DMS79 (cell line): Measurements from ENCODE around the gene TSGA10IP.

Experiments
- DNase-seq: peaks from one replicate; lab custom pipeline; 2025; lab: John Stamatoyannopoulos, UW

Gene TSGA10IP

DNA sequence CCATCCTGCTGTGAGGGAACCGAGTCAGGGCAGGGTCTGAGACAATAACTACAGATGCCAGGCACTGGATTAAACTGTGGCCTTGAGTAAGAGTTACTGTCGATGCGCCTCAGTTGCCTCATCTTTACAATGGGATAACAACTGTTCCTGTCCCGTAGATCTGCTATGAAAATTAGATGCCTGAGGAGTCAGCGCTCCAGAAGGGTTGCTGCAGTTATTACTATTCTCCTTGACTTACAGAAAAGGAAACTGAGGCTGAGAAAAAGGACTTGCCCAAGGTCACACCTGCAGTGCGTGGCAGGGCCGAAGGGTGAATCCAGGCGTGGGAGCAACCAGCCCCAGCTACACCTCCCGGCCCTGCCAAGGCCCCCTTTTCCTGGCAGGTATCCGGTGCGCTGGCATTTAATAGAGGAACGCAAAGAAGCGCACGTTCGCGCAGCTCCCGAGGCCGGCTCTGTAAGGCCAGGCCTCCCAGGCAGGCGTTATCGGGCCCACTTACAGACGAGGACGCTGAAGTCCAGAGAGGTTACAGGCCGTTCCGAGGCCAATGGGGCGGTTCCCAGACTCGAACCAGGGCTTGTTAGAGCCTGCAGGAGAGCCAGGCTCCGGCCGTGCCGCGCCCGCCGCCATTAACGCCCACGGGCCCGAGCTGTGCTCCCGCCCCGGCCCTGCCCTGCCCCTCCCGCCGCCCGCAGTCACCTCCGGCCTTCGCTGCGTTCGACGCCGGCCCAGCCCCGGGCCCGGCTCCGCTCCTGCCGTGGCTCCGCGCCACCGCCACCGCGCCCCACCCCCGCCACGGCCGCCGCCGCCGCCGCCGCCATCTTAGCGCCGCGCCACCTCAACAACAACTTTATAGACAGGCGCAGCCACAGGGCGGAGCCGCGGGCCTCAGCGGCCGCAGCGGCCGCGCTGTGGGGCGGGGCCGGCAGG, 26.8 kb upstream of the TSGA10IP start, which contains the start of gene C11orf68:
Gene C11orf68 (minus strand): TSS at position 852 of the 930 bp plus-strand sequence. CDS start 31 bp downstream, at position 821.
- DNase-seq = no peak

DNA sequence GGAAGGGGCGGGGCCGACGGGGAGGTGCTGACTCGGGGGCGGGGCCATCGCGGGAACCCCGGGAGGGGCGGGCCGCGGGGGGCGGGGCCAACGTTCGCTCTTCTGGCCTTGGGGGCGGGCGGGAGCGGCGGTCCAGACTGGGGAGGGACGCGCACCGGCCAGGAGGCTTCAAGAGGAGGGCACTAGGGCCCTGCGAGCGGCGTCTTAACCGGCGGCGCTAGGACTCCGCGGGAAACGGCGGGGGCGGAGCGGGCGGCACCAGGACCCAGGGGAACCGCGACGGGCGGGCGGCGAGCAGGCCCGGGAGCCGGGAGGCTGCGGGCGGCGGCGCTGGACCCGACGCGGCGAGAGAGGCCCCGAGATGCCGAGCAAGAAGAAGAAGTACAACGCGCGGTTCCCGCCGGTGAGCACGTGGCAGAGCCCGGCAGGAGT, 26.1 kb upstream of the TSGA10IP start, which contains the start of gene DRAP1:
Gene DRAP1 (plus strand): TSS at position 286 of the 432 bp plus-strand sequence. CDS start 76 bp downstream, at position 362.
- DNase-seq = peak; percentile 94

DNA sequence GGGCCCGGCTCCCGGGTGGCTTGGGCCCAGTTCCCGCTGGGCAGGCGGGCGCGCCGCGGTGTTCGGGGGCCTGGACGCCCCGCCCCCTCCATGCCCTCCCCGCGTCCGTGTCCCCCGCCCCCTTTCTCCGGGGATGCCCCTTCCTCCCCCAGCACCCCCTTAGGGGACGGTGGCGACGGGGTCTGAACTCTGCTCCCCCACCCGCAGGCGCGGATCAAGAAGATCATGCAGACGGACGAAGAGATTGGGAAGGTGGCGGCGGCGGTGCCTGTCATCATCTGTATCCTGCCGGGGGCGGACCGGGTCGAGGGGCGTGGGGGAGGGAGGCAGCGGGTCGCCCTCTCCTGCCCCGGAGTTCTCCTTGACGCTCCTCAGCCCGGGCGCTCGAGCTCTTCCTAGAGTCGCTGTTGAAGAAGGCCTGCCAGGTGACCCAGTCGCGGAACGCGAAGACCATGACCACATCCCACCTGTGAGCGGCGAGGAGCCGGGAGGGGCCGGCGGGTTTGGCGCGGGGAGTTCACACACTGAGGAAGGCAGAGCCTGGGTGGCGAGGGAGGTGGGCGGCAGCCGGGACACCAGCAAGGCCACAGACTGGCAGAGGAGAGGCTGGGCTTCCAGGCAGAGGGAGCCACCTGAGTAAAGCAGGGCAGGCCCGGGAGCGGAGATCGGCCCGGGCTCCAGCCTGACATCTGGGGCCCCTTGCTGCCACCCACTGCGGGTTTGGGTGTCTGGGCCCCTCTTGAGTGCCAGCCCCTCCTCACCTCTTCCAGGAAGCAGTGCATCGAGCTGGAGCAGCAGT, 25.5 kb upstream of the TSGA10IP start:
- DNase-seq = no peak

DNA sequence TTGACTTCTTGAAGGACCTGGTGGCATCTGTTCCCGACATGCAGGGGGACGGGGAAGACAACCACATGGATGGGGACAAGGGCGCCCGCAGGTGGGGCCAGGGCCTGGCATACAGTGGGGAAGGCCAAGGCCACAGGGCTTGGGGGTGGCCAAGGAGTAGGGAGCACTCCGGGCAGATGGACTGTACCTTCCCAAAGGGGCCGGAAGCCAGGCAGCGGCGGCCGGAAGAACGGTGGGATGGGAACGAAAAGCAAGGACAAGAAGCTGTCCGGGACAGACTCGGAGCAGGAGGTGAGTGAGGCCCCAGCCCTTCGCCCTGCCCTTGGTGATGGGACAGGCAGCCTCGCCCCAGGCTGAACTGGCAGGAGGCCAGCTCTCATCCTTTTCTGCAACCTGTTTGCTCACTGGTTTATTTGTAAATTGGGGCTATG, 24.9 kb upstream of the TSGA10IP start:
- DNase-seq = no peak

DNA sequence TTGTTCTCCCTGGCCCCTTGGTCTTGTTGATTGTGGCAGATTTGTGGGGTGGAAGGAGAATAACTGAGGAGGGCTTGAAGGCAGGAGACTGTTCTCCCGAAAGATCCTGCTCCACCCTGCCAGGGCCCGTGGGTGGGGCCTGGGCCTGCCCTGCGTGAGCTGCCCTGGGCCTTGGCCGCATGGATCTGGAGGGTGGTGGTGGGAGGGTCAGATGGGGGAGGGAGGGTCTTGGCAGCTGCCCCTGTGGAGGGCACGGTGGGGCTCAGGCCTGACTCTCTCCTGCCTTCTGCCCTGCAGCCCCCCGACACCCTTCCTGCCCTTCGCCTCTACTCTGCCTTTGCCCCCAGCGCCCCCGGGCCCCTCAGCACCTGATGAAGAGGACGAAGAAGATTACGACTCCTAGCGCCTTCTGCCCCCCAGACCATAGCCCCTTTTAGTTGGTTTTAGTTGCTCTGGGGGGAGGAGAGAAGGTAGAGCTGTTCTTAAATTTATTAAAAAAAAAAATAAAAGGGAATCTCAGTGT, 24.2 kb upstream of the TSGA10IP start:
- DNase-seq = no peak

DNA sequence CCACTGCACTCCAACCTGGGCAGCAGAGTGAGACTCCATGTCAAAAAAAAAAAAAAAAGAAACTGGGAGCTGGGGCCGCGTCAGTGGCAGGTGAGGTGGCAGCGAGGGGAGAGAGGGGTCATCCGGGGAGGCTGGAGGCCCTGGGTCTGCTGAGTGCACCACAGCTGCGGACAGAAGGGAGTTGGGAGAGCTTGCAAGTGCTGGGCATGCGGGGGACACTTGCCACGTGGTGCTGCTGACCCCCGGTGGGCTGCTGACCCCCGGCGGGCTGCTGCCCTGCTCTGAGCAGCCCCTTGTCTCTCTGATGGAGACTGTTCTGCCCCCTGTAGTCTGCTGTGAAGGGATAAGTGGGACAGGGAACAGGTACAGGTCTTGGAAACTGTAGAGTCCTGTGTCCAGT, 23.4 kb upstream of the TSGA10IP start:
- DNase-seq = no peak

DNA sequence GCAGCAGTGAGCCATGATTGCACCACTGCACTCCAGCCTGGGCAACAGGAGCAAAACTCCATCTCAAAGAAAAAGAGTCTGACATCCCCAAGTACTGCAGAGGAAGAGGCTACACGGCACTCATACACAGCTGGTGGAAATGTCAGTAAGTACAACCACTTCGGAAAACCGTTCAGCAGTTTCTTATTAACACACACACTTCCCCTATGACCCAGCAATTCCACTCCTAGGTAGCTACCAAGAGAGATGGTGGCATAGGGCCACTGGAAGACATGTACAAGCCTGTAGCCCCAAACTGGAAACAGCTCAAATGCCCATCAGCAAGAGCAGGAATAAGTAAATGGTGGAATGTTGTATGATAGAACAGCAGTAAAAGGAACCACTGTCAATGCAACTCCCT, 22.7 kb upstream of the TSGA10IP start:
- no peak for DNase-seq

DNA sequence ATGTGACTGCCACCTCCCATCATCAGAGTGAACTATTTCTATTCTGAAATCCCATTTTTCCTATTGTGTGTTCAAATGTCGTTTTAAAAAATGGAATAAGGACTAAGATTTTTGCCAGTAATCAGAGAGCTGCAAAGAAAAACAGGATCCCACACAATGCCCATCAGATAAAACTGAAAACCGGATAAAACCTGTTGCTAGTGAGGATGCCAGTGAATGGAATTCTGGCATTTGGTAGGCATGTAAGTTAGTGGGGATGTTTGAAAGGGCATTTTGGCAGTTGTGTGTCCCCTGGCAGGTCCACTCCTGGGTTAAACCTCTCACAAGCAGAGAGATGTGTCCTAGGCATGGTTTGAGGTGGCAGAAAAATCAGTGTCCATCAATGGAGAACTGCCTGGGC, 19.9 kb upstream of the TSGA10IP start:
- DNase-seq = no peak

DNA sequence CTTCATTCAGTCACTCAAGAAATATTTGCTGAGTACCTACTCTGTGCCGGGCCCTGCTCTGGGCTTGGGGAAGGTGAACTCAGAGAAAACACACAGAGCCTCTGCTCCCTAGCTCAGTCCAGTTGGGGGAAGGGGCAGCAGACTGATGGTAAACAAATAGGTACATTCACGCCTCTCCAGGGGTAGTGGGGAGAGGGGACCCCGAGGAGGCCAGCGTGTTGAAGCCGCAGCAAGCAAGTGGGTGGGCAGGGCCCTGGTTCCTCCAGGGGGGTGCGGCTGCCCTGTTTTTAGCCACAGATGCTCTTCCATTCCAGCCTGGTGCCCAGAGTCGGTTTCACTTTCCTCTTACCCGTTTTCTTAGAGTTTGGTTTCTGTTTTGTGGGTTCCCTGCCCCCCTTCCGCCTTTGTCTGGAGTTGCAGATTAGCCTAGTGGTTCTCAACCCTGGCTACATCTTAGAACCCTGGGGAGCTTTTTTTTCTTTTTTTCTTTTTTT, 17.3 kb upstream of the TSGA10IP start:
- DNase-seq = no peak

DNA sequence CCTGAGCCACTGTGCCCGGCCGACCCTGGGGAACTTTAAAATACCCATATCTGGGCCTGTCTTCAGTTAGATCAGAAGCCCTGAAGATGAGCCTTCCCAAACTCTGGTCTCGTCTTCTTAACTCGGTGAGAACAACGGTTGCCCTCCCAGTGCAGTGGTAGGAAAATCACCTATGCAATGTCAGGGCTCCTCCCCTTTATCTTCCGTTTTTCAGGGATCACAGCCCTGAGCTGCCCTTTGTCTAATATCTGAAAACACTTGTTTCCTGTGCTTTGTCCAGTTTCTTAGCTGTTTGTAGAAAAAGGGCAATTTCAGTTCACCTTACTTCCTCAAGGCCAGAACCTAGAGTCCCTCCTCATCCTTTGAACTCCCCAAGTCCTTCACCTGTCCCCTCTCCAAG, 16.6 kb upstream of the TSGA10IP start:
- no peak for DNase-seq

DNA sequence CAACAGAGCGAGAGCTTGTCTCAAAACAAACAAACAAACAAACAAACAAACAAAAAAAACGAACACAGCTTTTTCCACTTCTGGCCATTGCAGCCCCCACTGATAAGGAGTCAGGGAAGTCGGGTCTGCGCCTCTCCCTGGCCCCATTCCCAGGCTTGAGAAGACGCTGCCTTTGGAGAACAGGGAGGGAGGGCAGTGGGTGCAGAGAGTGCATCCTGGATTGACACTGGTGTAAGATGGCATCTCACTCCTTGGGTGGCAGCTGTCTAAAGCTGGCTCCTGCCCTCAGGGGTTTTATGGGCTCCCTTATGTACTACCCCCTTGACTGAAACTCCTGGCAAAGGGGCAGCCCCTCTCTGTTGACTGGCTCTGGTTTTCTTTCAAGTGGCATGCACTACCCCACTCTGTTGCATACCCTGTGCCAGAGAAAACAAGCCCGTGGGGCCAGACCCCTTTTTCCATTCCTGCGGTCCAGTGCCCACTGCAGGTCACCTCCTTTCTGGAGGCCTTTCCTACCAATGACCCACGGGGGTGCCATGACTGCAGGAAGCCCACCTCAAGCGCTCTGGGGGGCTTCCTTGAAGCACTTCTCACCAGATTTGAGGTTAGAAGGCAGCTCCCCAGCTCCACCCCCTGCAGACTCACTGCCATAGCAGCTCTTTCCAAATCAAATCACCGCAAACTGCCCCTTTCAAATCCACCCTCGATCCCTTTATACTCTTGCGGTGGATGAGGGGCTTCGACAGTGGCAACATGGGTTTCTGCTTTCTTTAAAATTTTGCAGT, 13.3 kb upstream of the TSGA10IP start:
- DNase-seq = no peak

DNA sequence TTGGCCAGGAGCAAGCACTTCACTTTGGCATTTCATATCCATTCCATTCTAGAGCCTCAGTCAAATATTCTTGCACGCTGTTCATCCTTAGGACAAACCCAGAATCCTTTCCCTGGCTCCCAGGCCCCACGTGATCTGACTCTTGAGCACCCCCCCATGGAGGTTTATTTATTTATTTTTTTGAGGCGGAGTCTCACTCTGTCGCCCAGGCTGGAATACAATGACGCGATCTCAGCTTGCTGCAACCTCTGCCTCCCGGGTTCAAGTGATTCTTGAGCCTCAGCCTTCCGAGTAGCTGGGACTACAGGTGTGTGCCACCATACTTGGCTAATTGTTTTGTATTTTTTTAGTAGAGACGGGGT, 12.7 kb upstream of the TSGA10IP start:
- DNase-seq = no peak

DNA sequence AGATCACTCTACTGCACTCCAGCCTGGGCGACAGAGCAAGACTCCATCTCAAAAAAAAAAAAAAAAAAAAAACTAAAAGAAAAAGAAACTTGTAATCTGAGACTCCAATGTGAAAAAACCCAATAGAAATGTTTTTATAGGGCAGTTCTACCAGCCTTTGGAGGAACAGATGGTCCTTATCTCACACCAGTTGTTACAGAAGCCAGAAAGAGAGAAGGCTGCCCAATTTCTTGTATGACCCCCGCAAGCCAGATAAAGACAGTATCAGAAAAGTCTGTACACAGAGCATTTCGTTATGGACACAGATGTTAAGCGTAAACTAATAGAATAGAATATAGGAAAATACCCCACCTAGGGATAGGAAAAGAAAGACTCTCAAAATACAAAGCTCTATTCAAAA, 11.3 kb upstream of the TSGA10IP start:
- DNase-seq = no peak

DNA sequence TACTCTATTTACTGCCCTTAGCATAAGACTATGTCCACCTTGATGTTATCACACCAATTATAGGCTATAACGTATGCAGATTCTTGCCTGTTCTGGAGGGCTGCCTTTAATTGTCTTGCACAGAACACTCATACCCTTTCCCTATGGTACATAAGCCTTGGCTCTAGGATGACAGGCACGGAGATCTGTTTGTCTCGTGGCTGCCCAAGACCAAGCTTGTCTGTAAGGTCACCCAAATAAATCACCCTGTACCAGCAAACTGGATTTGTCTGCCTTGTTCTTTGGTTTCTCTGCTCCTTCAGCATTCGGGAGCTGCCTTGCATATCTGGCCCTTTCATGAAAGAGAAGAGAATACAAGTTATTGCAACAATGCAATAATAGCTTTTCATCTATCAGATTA, 7.5 kb upstream of the TSGA10IP start:
- no peak for DNase-seq

DNA sequence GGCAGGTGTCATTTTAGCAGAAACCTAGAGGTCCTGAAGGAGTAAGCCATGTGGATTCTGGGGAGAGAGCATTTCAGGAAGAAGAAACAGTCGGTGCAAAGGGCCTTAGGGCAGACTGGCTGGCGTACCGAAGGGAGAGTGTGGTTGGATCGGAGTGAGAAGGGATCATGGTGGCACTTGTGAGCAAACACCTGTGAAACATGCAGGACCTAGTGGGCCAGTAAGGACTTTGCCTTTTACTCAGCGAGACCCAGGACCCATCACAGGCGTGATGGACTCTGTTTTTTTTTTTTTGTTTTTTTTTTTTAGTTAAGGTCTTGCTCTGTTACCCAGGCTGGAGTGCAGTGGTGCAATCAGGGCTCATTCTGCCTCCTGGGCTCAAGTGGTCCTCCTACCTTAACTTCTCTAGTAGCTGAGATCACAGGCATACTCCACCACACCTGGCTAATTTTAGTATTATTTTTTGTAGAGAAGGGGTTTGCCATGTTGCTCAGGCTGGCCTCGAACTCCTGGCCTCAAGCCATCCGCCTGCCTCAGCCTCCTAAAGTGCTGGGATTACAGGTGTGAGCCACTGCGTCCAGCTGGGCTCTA, 3.5 kb upstream of the TSGA10IP start:
- no peak for DNase-seq

DNA sequence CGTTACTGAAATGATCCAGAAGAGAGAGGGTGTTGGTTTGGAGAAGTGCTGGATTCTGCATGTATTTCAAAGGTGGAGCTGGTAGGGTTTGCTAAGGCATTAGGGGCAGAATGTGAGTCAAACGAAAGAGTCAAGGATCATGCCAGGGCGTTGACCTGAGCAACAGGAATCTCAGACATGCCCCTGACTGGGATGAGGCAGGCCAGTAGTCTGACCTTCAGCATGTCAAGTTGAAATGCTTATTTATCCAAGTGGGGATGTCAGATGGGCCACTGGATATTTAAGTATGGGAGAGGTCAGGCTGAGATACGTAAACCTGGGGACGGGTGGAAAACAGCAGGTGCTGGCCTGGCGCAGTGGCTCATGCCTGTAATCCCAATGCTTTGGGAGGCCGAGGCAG, 2.7 kb upstream of the TSGA10IP start:
- no peak for DNase-seq

DNA sequence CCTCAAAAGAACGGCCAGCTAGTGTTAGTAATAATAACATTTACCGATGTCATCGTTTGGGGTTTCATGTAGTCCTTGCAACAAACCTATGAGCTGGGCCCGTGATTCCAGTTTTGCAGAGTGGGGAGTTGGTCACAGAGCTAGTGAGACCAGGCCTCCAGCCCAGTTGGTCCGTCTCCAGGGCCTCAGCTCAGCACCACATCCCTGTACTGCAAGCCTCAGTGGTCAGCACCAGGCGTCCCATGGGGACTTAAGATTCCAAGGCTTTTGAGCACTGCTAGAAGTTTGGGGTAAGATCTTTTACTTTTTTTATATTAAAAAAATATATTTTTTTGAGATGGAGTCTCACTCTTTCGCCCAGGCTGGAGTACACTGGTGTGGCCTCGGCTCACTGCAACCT, 1.1 kb upstream of the TSGA10IP start:
- DNase-seq = no peak

DNA sequence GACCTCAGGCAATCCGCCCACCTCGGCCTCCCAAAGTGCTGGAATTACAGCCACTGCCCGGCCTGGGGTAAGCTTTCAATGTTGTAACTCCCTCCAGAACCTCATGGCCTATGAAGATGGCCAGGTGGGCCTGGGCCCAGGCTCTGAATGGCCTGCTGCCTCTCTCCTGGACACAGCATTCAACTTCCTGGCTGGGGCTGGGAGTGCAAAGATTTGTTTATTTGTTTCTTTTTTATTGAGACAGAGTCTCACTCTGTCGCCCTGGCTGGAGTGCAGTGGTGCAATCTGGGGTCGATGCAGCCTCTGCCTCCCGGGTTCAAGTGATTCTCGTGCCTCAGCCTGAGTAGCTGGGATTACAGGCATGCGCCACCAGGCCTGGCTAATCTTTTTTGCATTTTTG, 513 bp upstream of the TSGA10IP start:
- DNase-seq = no peak

DNA sequence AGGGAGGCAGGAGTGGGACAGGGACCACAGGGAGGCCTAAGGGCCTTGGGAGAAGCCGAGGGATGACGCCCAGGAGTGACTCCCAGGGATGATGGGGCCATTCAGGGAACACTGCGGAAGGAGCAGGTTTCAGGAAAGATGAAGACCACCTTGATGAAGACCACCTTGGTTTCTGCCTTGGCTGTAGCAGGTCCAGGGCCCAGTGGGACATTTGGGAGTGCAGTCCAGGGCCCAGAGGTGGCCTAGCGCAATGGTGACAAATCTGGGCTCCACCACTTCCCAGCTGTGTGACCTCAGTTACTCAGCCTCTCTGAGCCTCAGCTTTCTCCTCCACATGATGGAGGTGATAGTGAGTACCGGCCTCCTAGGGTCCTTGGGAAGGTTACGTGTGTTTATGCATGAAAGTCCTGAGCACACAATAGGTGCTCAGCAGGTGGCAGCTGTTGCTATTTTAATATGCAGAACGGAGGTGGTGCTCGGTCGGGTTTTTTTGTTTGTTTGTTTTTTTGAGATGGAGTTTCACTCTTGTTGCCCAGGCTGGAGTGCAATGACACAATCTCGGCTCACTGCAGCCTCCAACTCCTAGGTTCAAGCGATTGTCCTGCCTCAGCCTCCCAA, 770 bp downstream of the TSGA10IP start:
- no peak for DNase-seq

DNA sequence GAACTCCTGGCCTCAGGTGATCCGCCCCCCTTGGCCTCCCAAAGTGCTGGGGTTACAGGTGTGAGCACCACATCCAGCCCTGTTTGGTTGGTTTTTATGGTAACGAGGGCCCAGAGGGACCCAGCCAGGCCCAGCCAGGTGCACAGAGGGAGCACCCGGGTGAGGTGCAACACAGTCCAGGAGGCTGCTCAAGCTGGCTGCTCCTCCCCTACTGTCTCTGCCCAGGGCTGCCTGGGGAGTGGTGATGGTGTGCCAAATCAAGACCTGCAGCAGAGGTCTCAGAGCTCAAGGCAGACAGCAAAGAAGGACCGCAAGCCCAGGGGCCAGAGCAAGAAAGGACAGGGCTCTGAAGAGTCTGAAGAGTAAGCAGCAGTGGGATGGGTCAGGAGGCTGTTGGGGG, 1.4 kb downstream of the TSGA10IP start:
- no peak for DNase-seq

DNA sequence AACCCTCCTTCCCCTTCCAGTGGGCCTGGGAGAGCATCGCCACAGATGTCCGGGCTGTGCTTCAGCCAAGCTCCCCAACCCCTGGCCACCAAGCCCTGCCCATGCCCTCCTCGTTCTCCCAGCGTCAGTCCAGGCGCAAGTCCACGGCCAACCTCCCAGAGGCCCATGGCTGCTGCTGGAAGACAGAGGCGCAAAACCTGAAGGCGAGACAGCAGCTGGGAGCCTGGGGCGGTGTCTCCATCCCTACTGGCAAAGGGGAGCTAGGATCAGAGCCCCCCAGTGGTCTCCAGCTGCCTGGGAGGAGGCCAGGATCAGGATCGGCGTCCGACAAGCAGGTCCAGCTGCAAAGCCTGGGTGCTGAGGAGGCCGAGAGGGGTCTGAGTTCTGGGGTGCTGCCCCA, 1.9 kb downstream of the TSGA10IP start:
- DNase-seq = no peak
